CD14-positive monocyte (primary cell): ENCODE results near the gene MAPK1. TPM values are rescaled to one million over a fixed set of nuclear protein-coding genes. Genes with fewer than 3 reads are reported as not detected.
"Not testable (repeated sequence)": the region's sequence is repeated elsewhere in the genome, so short reads cannot be mapped to it uniquely, and the experiment has no call there.

Source experiments
- DNase-seq, 3 donors: peaks; one replicate each; pipeline ENCODE4 v3.0.0-alpha.2; 2011 to 2022
- H2AFZ ChIP-seq: 2 replicates; pipeline ENCODE4 v1.6.0; 2012; ENCODE audit warnings: mild to moderate bottlenecking, low read depth, low read length, inconsistent platforms; ENCODE audit not compliant: insufficient read depth, poor library complexity, severe bottlenecking
- H3K27ac ChIP-seq, 2 donors: 1 replicate in 1 of 2; 2 replicates in 1 of 2; pipeline ENCODE4 v1.5.1; 2012 to 2013; ENCODE audit warnings: low read length in 2 of 2, control low read depth in 1 of 2, inconsistent platforms in 1 of 2, low read depth in 1 of 2, mild to moderate bottlenecking in 1 of 2
- H3K27me3 ChIP-seq, 2 donors: one replicate each; pipeline versions ENCODE4 v1.6.0 to v1.6.1; 2011 to 2013; ENCODE audit warnings: low read length in 2 of 2; ENCODE audit not compliant: control insufficient read depth in 2 of 2, insufficient read depth in 2 of 2
- H3K36me3 ChIP-seq, 2 donors: replicated peaks in 1 of 2; 1 replicate in 1 of 2; 2 replicates in 1 of 2; pipeline versions ENCODE4 v1.5.1 to v1.6.1; 2012 to 2013; ENCODE audit warnings: low read length in 2 of 2, control low read depth in 1 of 2, inconsistent platforms in 1 of 2, mild to moderate bottlenecking in 1 of 2; ENCODE audit not compliant: insufficient read depth in 2 of 2, control insufficient read depth in 1 of 2
- H3K4me1 ChIP-seq, 2 donors: 1 replicate in 1 of 2; 2 replicates in 1 of 2; pipeline versions ENCODE4 v1.5.1 to v1.6.1; 2012 to 2013; ENCODE audit warnings: low read length in 2 of 2, control low read depth in 1 of 2, inconsistent platforms in 1 of 2, mild to moderate bottlenecking in 1 of 2, moderate library complexity in 1 of 2; ENCODE audit not compliant: insufficient read depth in 2 of 2, control insufficient read depth in 1 of 2
- H3K4me2 ChIP-seq: replicated peaks from 2 replicates; pipeline ENCODE3; 2012; ENCODE audit warnings: low read length, moderate library complexity, mild to moderate bottlenecking; ENCODE audit not compliant: poor library complexity, severe bottlenecking; ENCODE audit errors: extremely low read depth
- H3K4me3 ChIP-seq, 3 experiments: fragments of 200-600 bp in 1 of 3; sonication (generic) in 1 of 3; replicated peaks in 1 of 3; 1 replicate in 2 of 3; 2 replicates in 1 of 3; pipeline ENCODE4 v1.5.1; 2011 to 2013; ENCODE audit warnings: low read length in 3 of 3, mild to moderate bottlenecking in 3 of 3, control low read depth in 2 of 3, low read depth in 2 of 3, inconsistent platforms in 1 of 3, moderate library complexity in 1 of 3
- H3K79me2 ChIP-seq: 2 replicates; pipeline ENCODE4 v1.6.0; 2012; ENCODE audit warnings: mild to moderate bottlenecking, control low read depth, inconsistent platforms, low read length, moderate library complexity; ENCODE audit not compliant: insufficient read depth
- H3K9ac ChIP-seq: 2 replicates; pipeline ENCODE4 v1.6.0; 2017; ENCODE audit warnings: low read length, mild to moderate bottlenecking; ENCODE audit not compliant: insufficient read depth, poor library complexity, severe bottlenecking
- H3K9me3 ChIP-seq, 2 donors: replicated peaks in 1 of 2; 1 replicate in 1 of 2; 2 replicates in 1 of 2; pipeline versions ENCODE4 v1.5.1 to v1.6.1; 2012 to 2013; ENCODE audit warnings: low read length in 2 of 2, control low read depth in 1 of 2; ENCODE audit not compliant: control insufficient read depth in 1 of 2, insufficient read depth in 1 of 2
- H4K20me1 ChIP-seq: 2 replicates; pipeline ENCODE4 v1.6.0; 2012; ENCODE audit warnings: mild to moderate bottlenecking, low read length, control low read depth, moderate library complexity; ENCODE audit not compliant: insufficient read depth
- H3K27ac Mint-ChIP-seq, 7 donors: one replicate each; pipeline ENCODE4 v1.8.0; 2020; ENCODE audit warnings: mild to moderate bottlenecking in 7 of 7, mixed read lengths in 7 of 7, moderate library complexity in 6 of 7, inconsistent platforms in 2 of 7
- H3K27me3 Mint-ChIP-seq, 3 donors: one replicate each; pipeline ENCODE4 v1.8.0; 2021 to 2022; ENCODE audit warnings: low read depth in 3 of 3, mild to moderate bottlenecking in 3 of 3, mixed read lengths in 3 of 3, moderate library complexity in 3 of 3, inconsistent platforms in 1 of 3
- H3K36me3 Mint-ChIP-seq, 2 donors: one replicate each; pipeline ENCODE4 v1.8.0; 2020; ENCODE audit warnings: mixed read lengths in 2 of 2, inconsistent platforms in 1 of 2, mild to moderate bottlenecking in 1 of 2
- H3K4me1 Mint-ChIP-seq: one replicate; pipeline ENCODE4 v1.8.0; 2020; ENCODE audit warnings: mild to moderate bottlenecking, mixed read lengths
- H3K4me3 Mint-ChIP-seq, 2 donors: one replicate each; pipeline ENCODE4 v1.8.0; 2020; ENCODE audit warnings: mild to moderate bottlenecking in 2 of 2, mixed read lengths in 2 of 2, moderate library complexity in 1 of 2
- H3K9me3 Mint-ChIP-seq, 7 donors: one replicate each; pipeline ENCODE4 v1.8.0; 2020 to 2022; ENCODE audit warnings: mixed read lengths in 7 of 7, mild to moderate bottlenecking in 6 of 7, moderate library complexity in 6 of 7, inconsistent platforms in 2 of 7
- WGBS: methylation state at CpG from one replicate; pipeline ENCODE4 v1.1.5; 2013; ENCODE audit warnings: missing lambda C conversion rate; ENCODE audit not compliant: insufficient coverage; 5-methylcytosine and 5-hydroxymethylcytosine counted together
- intact Hi-C, 2 donors: fragments of 100-400 bp; cut with micrococcal nuclease; formaldehyde crosslinking; loops; one replicate each; pipeline versions ENCODE4 v1.15.0 to v1.15.1; 2023
- polyA plus RNA-seq, 3 donors: library from polyadenylated mRNA; depleted of rRNA in 1 of 3; unstranded in 2 of 3; stranded (reverse) in 1 of 3; fragments of 300-500 nt in 2 of 3; fragments of >200 nt in 1 of 3; fragmentation: Illumina TruSeq in 2 of 3; gene quantifications; 1 replicate in 2 of 3; 2 replicates in 1 of 3; pipeline ENCODE4 v1.2.3, GENCODE V29; 2012 to 2021
- TF ChIP-seq, protein P1 (sequence below): fragments of 200-600 bp; IDR thresholded peaks from one replicate; pipeline ENCODE4 v1.8.0; 2022; ENCODE audit warnings: antibody characterized with exemption, mild to moderate bottlenecking

Gene MAPK1
- polyA plus RNA-seq, 3 donors: 47.0 to 148 (median 118) TPM

DNA sequence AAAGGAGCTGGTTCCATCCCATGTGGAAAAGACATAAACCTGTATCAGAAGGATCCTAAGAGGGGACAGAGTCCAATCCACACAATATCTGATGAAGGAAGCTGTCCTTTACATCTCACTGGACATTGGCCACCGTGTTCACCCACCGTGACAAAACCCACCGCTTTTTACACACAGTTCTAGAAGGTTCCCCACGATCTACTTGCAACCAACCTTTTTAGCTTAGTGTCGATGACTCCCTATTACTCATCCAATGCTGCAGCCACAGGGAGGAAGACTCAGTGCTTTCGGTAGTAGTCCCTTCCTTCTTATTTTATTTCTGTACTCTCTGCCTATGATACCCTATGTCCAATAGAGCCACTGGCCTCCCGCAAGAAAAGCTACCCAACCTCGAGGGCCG lies 65.4 kb downstream of the MAPK1 start:
- DNase-seq: no peak
- Histone ChIP-seq H3K27ac (peak overlapping the region in 1 of 2 donors; percentile 44), H3K79me2 (peaks cover 32% of the 10 kb centered on the region), H3K27me3 (no peaks in the 10 kb centered on the region), H4K20me1 (peaks cover 79% of the 10 kb centered on the region), H3K4me1 (no peaks in the 10 kb centered on the region), H3K36me3 (peaks cover 86 to 99% of the 10 kb centered on the region in 2 donors), H3K9ac (no peak overlapping the region), H2AFZ (no peak overlapping the region), H3K9me3 (no peaks in the 10 kb centered on the region), H3K4me3 (no peak overlapping the region), H3K4me2 (no peak overlapping the region)
- no peaks in the 10 kb centered on the region for H3K27me3 Mint-ChIP-seq
- intact Hi-C loops: loop anchor here in 1 of 2 donors (10.0 kb wide), 1 partner anchor 133 kb away; no protein-coding TSS in a partner anchor
- H3K4me3 Mint-ChIP-seq: no peak overlapping the region
- H3K36me3 Mint-ChIP-seq: peaks cover 88 to 90% of the 10 kb centered on the region in 2 donors
- H3K4me1 Mint-ChIP-seq: no peaks in the 10 kb centered on the region
- TF ChIP-seq, protein P1, sequence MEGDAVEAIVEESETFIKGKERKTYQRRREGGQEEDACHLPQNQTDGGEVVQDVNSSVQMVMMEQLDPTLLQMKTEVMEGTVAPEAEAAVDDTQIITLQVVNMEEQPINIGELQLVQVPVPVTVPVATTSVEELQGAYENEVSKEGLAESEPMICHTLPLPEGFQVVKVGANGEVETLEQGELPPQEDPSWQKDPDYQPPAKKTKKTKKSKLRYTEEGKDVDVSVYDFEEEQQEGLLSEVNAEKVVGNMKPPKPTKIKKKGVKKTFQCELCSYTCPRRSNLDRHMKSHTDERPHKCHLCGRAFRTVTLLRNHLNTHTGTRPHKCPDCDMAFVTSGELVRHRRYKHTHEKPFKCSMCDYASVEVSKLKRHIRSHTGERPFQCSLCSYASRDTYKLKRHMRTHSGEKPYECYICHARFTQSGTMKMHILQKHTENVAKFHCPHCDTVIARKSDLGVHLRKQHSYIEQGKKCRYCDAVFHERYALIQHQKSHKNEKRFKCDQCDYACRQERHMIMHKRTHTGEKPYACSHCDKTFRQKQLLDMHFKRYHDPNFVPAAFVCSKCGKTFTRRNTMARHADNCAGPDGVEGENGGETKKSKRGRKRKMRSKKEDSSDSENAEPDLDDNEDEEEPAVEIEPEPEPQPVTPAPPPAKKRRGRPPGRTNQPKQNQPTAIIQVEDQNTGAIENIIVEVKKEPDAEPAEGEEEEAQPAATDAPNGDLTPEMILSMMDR: no peak
- peak overlapping the region in 6 of 7 donors; percentile 1 to 88 (median 34) for H3K27ac Mint-ChIP-seq
- WGBS: over 99% methylated on average over 9 of the region's 9 CpGs
- H3K9me3 Mint-ChIP-seq: no peaks in the 10 kb centered on the region

DNA sequence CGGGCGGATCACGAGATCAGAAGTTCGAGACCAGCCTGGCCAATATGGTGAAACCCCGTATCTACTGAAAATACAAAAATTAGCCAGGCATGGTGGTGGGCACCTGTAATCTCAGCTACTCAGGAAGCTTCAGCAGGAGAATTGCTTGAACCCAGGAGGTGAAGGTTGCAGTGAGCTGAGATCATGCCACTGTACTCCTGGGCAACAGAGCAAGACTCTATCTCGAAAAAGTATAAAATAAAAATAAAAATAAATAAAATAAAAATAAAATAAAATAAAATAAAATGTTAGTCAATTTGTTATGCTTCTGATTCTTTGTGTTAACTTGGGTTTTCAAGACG lies 66.2 kb downstream of the MAPK1 start:
- not testable (repeated sequence) for H3K27me3 Mint-ChIP-seq, H2AFZ ChIP-seq, H3K9me3 ChIP-seq, H3K9me3 Mint-ChIP-seq, H3K4me3 ChIP-seq, H3K27me3 ChIP-seq, H3K4me1 Mint-ChIP-seq, DNase-seq, H3K4me1 ChIP-seq, H3K4me2 ChIP-seq, H3K4me3 Mint-ChIP-seq, H3K9ac ChIP-seq
- H3K27ac Mint-ChIP-seq: peak overlapping the region in 1 of 7 donors; percentile 25
- Histone ChIP-seq H3K79me2 (peaks cover 25% of the 10 kb centered on the region), H4K20me1 (peaks cover 81% of the 10 kb centered on the region), H3K36me3 (peaks cover 84 to 99% of the 10 kb centered on the region in 2 donors), H3K27ac (peak overlapping the region in 1 of 2 donors; percentile 15)
- peaks cover 86 to 88% of the 10 kb centered on the region in 2 donors for H3K36me3 Mint-ChIP-seq
- intact Hi-C loops: loop anchor here in 1 of 2 donors (10.0 kb wide), 1 partner anchor 134 kb away; no protein-coding TSS in a partner anchor
- no CpG with 5 or more reads among the region's 7 CpGs for WGBS
